CD8-positive, alpha-beta memory T cell (primary cell): Measurements from ENCODE around the gene KRTAP1-1. TPM values are rescaled to one million over a fixed set of nuclear protein-coding genes. Genes with fewer than 3 reads are reported as not detected.
"Not testable (repeated sequence)": the region's sequence is repeated elsewhere in the genome, so short reads cannot be mapped to it uniquely, and the experiment has no call there.

Experiments
- CTCF ChIA-PET: fragments of 350-600 bp; sonication (Branson Sonifier 250); formaldehyde crosslinking; loops from one replicate; lab custom pipeline; 2021; ENCODE audit warnings: antibody characterized with exemption; lab: Charles Lee
- POLR2A ChIA-PET: fragments of 350-600 bp; sonication (Branson Sonifier 250); formaldehyde crosslinking; loops from one replicate; lab custom pipeline; 2021; ENCODE audit warnings: antibody characterized with exemption; lab: Charles Lee
- DNase-seq, 5 donors: peaks; one replicate each; pipeline versions ENCODE4 v3.0.0 to v3.0.0-alpha.2; 2020 to 2022; ENCODE audit warnings: mixed read lengths in 1 of 5
- H3K27ac ChIP-seq: one replicate; pipeline ENCODE4 v1.7.0; 2013; ENCODE audit warnings: low read depth, mild to moderate bottlenecking, low read length, moderate library complexity
- H3K27me3 ChIP-seq: 2 replicates; pipeline ENCODE4 v1.7.0; 2013; ENCODE audit warnings: low read length, mild to moderate bottlenecking; ENCODE audit not compliant: insufficient read depth, poor library complexity, severe bottlenecking
- H3K36me3 ChIP-seq: 2 replicates; pipeline ENCODE4 v1.7.0; 2013; ENCODE audit warnings: mild to moderate bottlenecking, low read length, moderate library complexity; ENCODE audit not compliant: insufficient read depth
- H3K4me1 ChIP-seq: 2 replicates; pipeline ENCODE4 v1.7.0; 2013; ENCODE audit warnings: mild to moderate bottlenecking, low read length, moderate library complexity; ENCODE audit not compliant: insufficient read depth
- H3K4me3 ChIP-seq: 2 replicates; pipeline ENCODE4 v1.7.0; 2013; ENCODE audit warnings: mild to moderate bottlenecking, low read length
- H3K9me3 ChIP-seq: 2 replicates; pipeline ENCODE4 v1.7.0; 2013; ENCODE audit warnings: mild to moderate bottlenecking, low read length
- H3K27ac Mint-ChIP-seq, 8 donors: one replicate each; pipeline ENCODE4 v1.8.0; 2020 to 2021; ENCODE audit warnings: mixed read lengths in 8 of 8, mild to moderate bottlenecking in 6 of 8, inconsistent platforms in 3 of 8, moderate library complexity in 3 of 8
- H3K27me3 Mint-ChIP-seq, 2 donors: one replicate each; pipeline ENCODE4 v1.8.0; 2020 to 2021; ENCODE audit warnings: mixed read lengths in 2 of 2, mild to moderate bottlenecking in 1 of 2, moderate library complexity in 1 of 2
- H3K36me3 Mint-ChIP-seq, 3 donors: one replicate each; pipeline ENCODE4 v1.8.0; 2020 to 2021; ENCODE audit warnings: mixed read lengths in 3 of 3, inconsistent platforms in 1 of 3, mild to moderate bottlenecking in 1 of 3
- H3K4me1 Mint-ChIP-seq, 3 donors: one replicate each; pipeline ENCODE4 v1.8.0; 2020 to 2021; ENCODE audit warnings: mixed read lengths in 3 of 3, inconsistent platforms in 1 of 3, mild to moderate bottlenecking in 1 of 3
- H3K4me3 Mint-ChIP-seq, 7 donors: one replicate each; pipeline ENCODE4 v1.8.0; 2020 to 2021; ENCODE audit warnings: mixed read lengths in 7 of 7, mild to moderate bottlenecking in 6 of 7, moderate library complexity in 4 of 7, inconsistent platforms in 2 of 7
- H3K9me3 Mint-ChIP-seq, 5 donors: one replicate each; pipeline ENCODE4 v1.8.0; 2020 to 2022; ENCODE audit warnings: mixed read lengths in 5 of 5, mild to moderate bottlenecking in 3 of 5, moderate library complexity in 2 of 5, inconsistent platforms in 1 of 5
- polyA plus RNA-seq: library from polyadenylated mRNA; unstranded; fragments of 300-500 nt; fragmentation: Illumina TruSeq; gene quantifications from one replicate; pipeline ENCODE4 v1.2.3, GENCODE V29; 2021
- total RNA-seq, 2 experiments: library from RNA; stranded (reverse); gene quantifications; one replicate each; pipeline ENCODE4 v1.2.3, GENCODE V29; 2021

KRTAP1-1 gene
- total and polyA plus RNA-seq, 3 experiments from 2014 or later = not detected

- Histone ChIP-seq H3K27me3 (peaks cover 2% of the 10 kb centered on the region), H3K27ac (no peak overlapping the region), H3K4me3 (no peak overlapping the region), H3K9me3 (no peaks in the 10 kb centered on the region), H3K4me1 (no peaks in the 10 kb centered on the region), H3K36me3 (no peaks in the 10 kb centered on the region)
- H3K27ac Mint-ChIP-seq = no peak overlapping the region
- H3K36me3 Mint-ChIP-seq = no peaks in the 10 kb centered on the region
- CTCF ChIA-PET = interaction anchor here (1.5 kb wide), 1 partner anchor 577 kb away, joined by 4 read pairs; no protein-coding TSS in a partner anchor
- POLR2A ChIA-PET = no interaction called here
- H3K9me3 Mint-ChIP-seq = no peaks in the 10 kb centered on the region
- DNase-seq = no peak
- H3K27me3 Mint-ChIP-seq = peaks cover 17 to 20% of the 10 kb centered on the region in 2 donors
- peaks cover 0 to 2% (median 0%) of the 10 kb centered on the region in 3 donors for H3K4me1 Mint-ChIP-seq
- no peak overlapping the region for H3K4me3 Mint-ChIP-seq
Measured at GRCh38 chr17:41071606-41072360, 30.5 kb upstream of the KRTAP1-1 start.

- H3K9me3 ChIP-seq = no peaks in the 10 kb centered on the region
- DNase-seq = no peak
- H3K4me1 ChIP-seq = no peaks in the 10 kb centered on the region
- Mint-ChIP-seq H3K9me3 (no peaks in the 10 kb centered on the region), H3K27me3 (peaks cover 8% of the 10 kb centered on the region in 2 donors), H3K27ac (no peak overlapping the region), H3K4me1 (peaks cover 0 to 2% (median 0%) of the 10 kb centered on the region in 3 donors), H3K36me3 (no peaks in the 10 kb centered on the region), H3K4me3 (no peak overlapping the region)
- H3K4me3 ChIP-seq = no peak overlapping the region
- CTCF ChIA-PET = no interaction called here
- POLR2A ChIA-PET = no interaction called here
- no peaks in the 10 kb centered on the region for H3K36me3 ChIP-seq
- no peaks in the 10 kb centered on the region for H3K27me3 ChIP-seq
- no peak overlapping the region for H3K27ac ChIP-seq
Measured at GRCh38 chr17:41069031-41069430, 27.8 kb upstream of the KRTAP1-1 start.

GRCh38 chr17:41067281-41067680, 26.0 kb upstream of the KRTAP1-1 start:
- no peaks in the 10 kb centered on the region for H3K36me3 Mint-ChIP-seq
- no peaks in the 10 kb centered on the region for H3K27me3 ChIP-seq
- H3K36me3 ChIP-seq = no peaks in the 10 kb centered on the region
- H3K4me3 Mint-ChIP-seq = no peak overlapping the region
- CTCF ChIA-PET = no interaction called here
- DNase-seq = no peak
- POLR2A ChIA-PET = no interaction called here
- H3K4me3 ChIP-seq = no peak overlapping the region
- H3K27ac Mint-ChIP-seq = no peak overlapping the region
- no peak overlapping the region for H3K27ac ChIP-seq
- H3K4me1 Mint-ChIP-seq = peaks cover 0 to 2% (median 0%) of the 10 kb centered on the region in 3 donors
- no peaks in the 10 kb centered on the region for H3K9me3 Mint-ChIP-seq
- no peaks in the 10 kb centered on the region for H3K9me3 ChIP-seq
- H3K27me3 Mint-ChIP-seq = peaks cover 5 to 13% of the 10 kb centered on the region in 2 donors
- H3K4me1 ChIP-seq = no peaks in the 10 kb centered on the region

- Histone ChIP-seq H3K4me3 (no peak within 1 kb of the TSS), H3K27me3 (no peaks in the 10 kb centered on the region), H3K9me3 (no peaks in the 10 kb centered on the region), H3K27ac (no peak within 1 kb of the TSS), H3K4me1 (no peaks in the 10 kb centered on the region), H3K36me3 (no peaks in the 10 kb centered on the region)
- H3K36me3 Mint-ChIP-seq = no peaks in the 10 kb centered on the region
- no peak for DNase-seq
- ChIA-PET CTCF (no interaction called here), POLR2A (no interaction called here)
- H3K4me1 Mint-ChIP-seq = peaks cover 0 to 2% (median 0%) of the 10 kb centered on the region in 3 donors
- H3K9me3 Mint-ChIP-seq = no peaks in the 10 kb centered on the region
- H3K4me3 Mint-ChIP-seq = no peak within 1 kb of the TSS
- H3K27me3 Mint-ChIP-seq = peaks cover 13 to 20% of the 10 kb centered on the region in 2 donors
- no peak within 1 kb of the TSS for H3K27ac Mint-ChIP-seq
Measured at GRCh38 chr17:41065829-41066624, 24.8 kb upstream of the KRTAP1-1 start, which contains the start of gene KRTAP2-4. Gene KRTAP2-4 (minus strand): TSS chr17:41065879. CDS start chr17:41065845, 34 bp downstream.

- H3K27ac ChIP-seq, H3K36me3 ChIP-seq, H3K9me3 Mint-ChIP-seq, H3K27ac Mint-ChIP-seq, CTCF ChIA-PET, H3K27me3 ChIP-seq, H3K4me3 ChIP-seq, H3K9me3 ChIP-seq, H3K36me3 Mint-ChIP-seq, DNase-seq, H3K4me1 ChIP-seq, H3K4me1 Mint-ChIP-seq, H3K4me3 Mint-ChIP-seq: not testable (repeated sequence)
- POLR2A ChIA-PET = interaction anchor here (0.6 kb wide), 1 partner anchor 13 kb away, joined by 6 read pairs; no protein-coding TSS in a partner anchor
- H3K27me3 Mint-ChIP-seq = peaks cover 20 to 28% of the 10 kb centered on the region in 2 donors
Measured at GRCh38 chr17:41065016-41065689, 23.9 kb upstream of the KRTAP1-1 start.

- H3K36me3 ChIP-seq = no peaks in the 10 kb centered on the region
- POLR2A ChIA-PET = no interaction called here
- Mint-ChIP-seq H3K27me3 (peaks cover 22 to 34% of the 10 kb centered on the region in 2 donors), H3K27ac (no peak overlapping the region), H3K36me3 (no peaks in the 10 kb centered on the region), H3K9me3 (no peaks in the 10 kb centered on the region), H3K4me1 (peaks cover 0 to 2% (median 0%) of the 10 kb centered on the region in 3 donors), H3K4me3 (no peak overlapping the region)
- no peak overlapping the region for H3K27ac ChIP-seq
- no peaks in the 10 kb centered on the region for H3K9me3 ChIP-seq
- no peak for DNase-seq
- CTCF ChIA-PET = no interaction called here
- H3K4me1 ChIP-seq = no peaks in the 10 kb centered on the region
- H3K27me3 ChIP-seq = no peaks in the 10 kb centered on the region
- H3K4me3 ChIP-seq = no peak overlapping the region
Measured at GRCh38 chr17:41064301-41064700, 23.1 kb upstream of the KRTAP1-1 start.

- Mint-ChIP-seq H3K9me3 (no peaks in the 10 kb centered on the region), H3K27me3 (peaks cover 25 to 42% of the 10 kb centered on the region in 2 donors), H3K4me3 (no peak overlapping the region), H3K4me1 (no peaks in the 10 kb centered on the region), H3K36me3 (no peaks in the 10 kb centered on the region), H3K27ac (no peak overlapping the region)
- Histone ChIP-seq H3K27me3 (no peaks in the 10 kb centered on the region), H3K36me3 (no peaks in the 10 kb centered on the region), H3K4me1 (no peaks in the 10 kb centered on the region), H3K9me3 (no peaks in the 10 kb centered on the region), H3K4me3 (no peak overlapping the region), H3K27ac (no peak overlapping the region)
- ChIA-PET POLR2A (no interaction called here), CTCF (no interaction called here)
- no peak for DNase-seq
Measured at GRCh38 chr17:41063449-41063848, 22.2 kb upstream of the KRTAP1-1 start.
